IMR-90 (cell line): ENCODE measurements around the gene CAMK2D. TPM values are rescaled to one million over a fixed set of nuclear protein-coding genes. Genes with fewer than 3 reads are reported as not detected.

Source experiments
- ATAC-seq: fragments of 200-7000 bp; cut with Tn5 transposase; 2 replicates; pipeline ENCODE4 v1.9.1; 2020; ENCODE audit warnings: low read depth, mild to moderate bottlenecking, moderate library complexity
- BruUV-seq: library from RNA; stranded (reverse); fragments of 400-500 nt; replicated peaks from 2 replicates; lab custom pipeline; 2021; lab: Mats Ljungman, UMichigan
- CTCF ChIA-PET: fragments of 300-600 bp; formaldehyde crosslinking; extraction: SDS; loops from one replicate; lab custom pipeline; 2021; ENCODE audit warnings: antibody characterized with exemption; lab: Yijun Ruan, JAX
- POLR2A ChIA-PET: fragments of 300-600 bp; sonication (Branson Sonifier 250); formaldehyde crosslinking; loops from one replicate; lab custom pipeline; 2022; ENCODE audit warnings: antibody characterized with exemption; ENCODE audit not compliant: unreplicated experiment; lab: Charles Lee
- DNase-seq: peaks from one replicate; pipeline ENCODE4 v3.0.0; 2013
- H2AFZ ChIP-seq: replicated peaks from 2 replicates; pipeline ENCODE3; 2013; ENCODE audit warnings: low read length, mild to moderate bottlenecking; ENCODE audit not compliant: poor library complexity
- H2AK5ac ChIP-seq: 2 replicates; pipeline ENCODE4 v1.6.1; 2013; ENCODE audit warnings: low read depth, low read length, inconsistent platforms
- H2AK9ac ChIP-seq: replicated peaks from 2 replicates; pipeline ENCODE3; 2013; ENCODE audit warnings: mild to moderate bottlenecking, low read depth, low read length, moderate library complexity; ENCODE audit not compliant: poor library complexity
- H2BK120ac ChIP-seq: 2 replicates; pipeline ENCODE4 v1.6.1; 2013; ENCODE audit warnings: low read depth, low read length, inconsistent platforms
- H2BK15ac ChIP-seq: 3 replicates; pipeline ENCODE4 v1.6.1; 2013; ENCODE audit warnings: low read depth, low read length, inconsistent platforms
- H2BK20ac ChIP-seq: 2 replicates; pipeline ENCODE4 v1.6.1; 2013; ENCODE audit warnings: low read depth, mild to moderate bottlenecking, inconsistent platforms, low read length, moderate library complexity
- H2BK5ac ChIP-seq: 2 replicates; pipeline ENCODE4 v1.6.1; 2013; ENCODE audit warnings: mild to moderate bottlenecking, low read depth, low read length, inconsistent platforms; ENCODE audit not compliant: poor library complexity, severe bottlenecking
- H3K14ac ChIP-seq: replicated peaks from 2 replicates; pipeline ENCODE4 v1.6.1; 2013; ENCODE audit warnings: low read depth, low read length, inconsistent platforms
- H3K18ac ChIP-seq: 2 replicates; pipeline ENCODE4 v1.6.1; 2013; ENCODE audit warnings: low read depth, low read length, control low read depth
- H3K23ac ChIP-seq: 2 replicates; pipeline ENCODE4 v1.6.1; 2013; ENCODE audit warnings: low read depth, low read length, inconsistent platforms
- H3K27ac ChIP-seq: 2 replicates; pipeline ENCODE4 v1.5.1; 2013; ENCODE audit warnings: mild to moderate bottlenecking, control low read depth, low read length; ENCODE audit not compliant: insufficient read depth
- H3K27me3 ChIP-seq: 2 replicates; pipeline ENCODE4 v1.6.1; 2013; ENCODE audit warnings: low read length; ENCODE audit not compliant: control insufficient read depth, insufficient read depth
- H3K36me3 ChIP-seq: 2 replicates; pipeline ENCODE4 v1.6.1; 2013; ENCODE audit warnings: low read length, mixed read lengths; ENCODE audit not compliant: control insufficient read depth, insufficient read depth
- H3K4ac ChIP-seq: 2 replicates; pipeline ENCODE4 v1.6.1; 2013; ENCODE audit warnings: low read depth, low read length, inconsistent platforms
- H3K4me1 ChIP-seq: 2 replicates; pipeline ENCODE4 v1.6.1; 2013; ENCODE audit warnings: low read length, mixed read lengths; ENCODE audit not compliant: control insufficient read depth, insufficient read depth
- H3K4me2 ChIP-seq: 2 replicates; pipeline ENCODE4 v1.6.1; 2013; ENCODE audit warnings: low read depth, mild to moderate bottlenecking, control low read depth, low read length, moderate library complexity
- H3K4me3 ChIP-seq: 2 replicates; pipeline ENCODE4 v1.5.1; 2013; ENCODE audit warnings: low read depth, mild to moderate bottlenecking, control low read depth, low read length, moderate library complexity; ENCODE audit not compliant: insufficient read depth
- H3K56ac ChIP-seq: 2 replicates; pipeline ENCODE4 v1.6.1; 2013; ENCODE audit warnings: low read length, inconsistent platforms; ENCODE audit not compliant: insufficient read depth; ENCODE audit errors: extremely low read depth
- H3K79me1 ChIP-seq, 2 experiments: 2 replicates each; pipeline ENCODE4 v1.6.1; 2013; ENCODE audit warnings: low read length in 2 of 2, inconsistent platforms in 1 of 2, low read depth in 1 of 2
- H3K9ac ChIP-seq: 2 replicates; pipeline ENCODE4 v1.6.1; 2013; ENCODE audit warnings: low read depth, low read length, control low read depth
- H3K9me1 ChIP-seq: 2 replicates; pipeline ENCODE4 v1.6.1; 2013; ENCODE audit warnings: low read length, inconsistent platforms; ENCODE audit not compliant: insufficient read depth
- H3K9me3 ChIP-seq: 2 replicates; pipeline ENCODE4 v1.6.1; 2013; ENCODE audit warnings: low read length; ENCODE audit not compliant: control insufficient read depth, insufficient read depth
- H4K20me1 ChIP-seq: 2 replicates; pipeline ENCODE4 v1.6.1; 2013; ENCODE audit warnings: low read length, inconsistent platforms; ENCODE audit not compliant: insufficient read depth
- H4K5ac ChIP-seq: 2 replicates; pipeline ENCODE4 v1.6.1; 2013; ENCODE audit warnings: mild to moderate bottlenecking, low read depth, low read length, control low read depth
- H4K8ac ChIP-seq, 2 experiments: 2 replicates each; pipeline ENCODE4 v1.6.1; 2013; ENCODE audit warnings: low read depth in 2 of 2, low read length in 2 of 2, control low read depth in 1 of 2, inconsistent platforms in 1 of 2
- H4K91ac ChIP-seq: 2 replicates; pipeline ENCODE4 v1.6.1; 2013; ENCODE audit warnings: low read depth, low read length, inconsistent platforms; ENCODE audit not compliant: insufficient read depth
- BHLHE40 ChIP-seq: fragments of 150-350 bp; IDR thresholded peaks from 2 replicates; pipeline ENCODE4 v1.6.1; 2016; ENCODE audit warnings: mild to moderate bottlenecking, low read depth, low read length
- CEBPB ChIP-seq: IDR thresholded peaks from 2 replicates; pipeline ENCODE4 v1.6.1; 2012; ENCODE audit warnings: low read depth, low read length, improper control_type of control experiment
- CHD1 ChIP-seq: IDR thresholded peaks from 2 replicates; pipeline ENCODE4 v1.6.1; 2012; ENCODE audit warnings: low read depth, low read length, improper control_type of control experiment
- FOS ChIP-seq: fragments of 150-350 bp; IDR thresholded peaks from 2 replicates; pipeline ENCODE4 v1.6.1; 2016; ENCODE audit warnings: low read depth, low read length
- MAFK ChIP-seq: IDR thresholded peaks from 2 replicates; pipeline ENCODE4 v1.6.1; 2012; ENCODE audit warnings: low read depth, low read length, improper control_type of control experiment
- MXI1 ChIP-seq: IDR thresholded peaks from 2 replicates; pipeline ENCODE4 v1.6.1; 2012; ENCODE audit warnings: low read depth, mild to moderate bottlenecking, low read length, moderate library complexity, borderline replicate concordance
- NFE2L2 ChIP-seq: fragments of 150-350 bp; IDR thresholded peaks from 2 replicates; pipeline ENCODE4 v1.6.1; 2016; ENCODE audit warnings: low read depth, mild to moderate bottlenecking, low read length
- RCOR1 ChIP-seq: IDR thresholded peaks from 2 replicates; pipeline ENCODE4 v1.6.1; 2012; ENCODE audit warnings: mild to moderate bottlenecking, low read length, improper control_type of control experiment; ENCODE audit not compliant: insufficient replicate concordance
- SMC3 ChIP-seq: fragments of 150-350 bp; IDR thresholded peaks from 2 replicates; pipeline ENCODE4 v1.6.1; 2016; ENCODE audit warnings: low read depth, mild to moderate bottlenecking, antibody characterized with exemption, low read length, moderate library complexity
- WGBS, 2 experiments: methylation state at CpG; one replicate each; pipeline versions ENCODE4 v1.1.5 to v1.1.7; 2013; ENCODE audit warnings: missing lambda C conversion rate in 2 of 2; ENCODE audit not compliant: insufficient read length in 1 of 2; ENCODE audit errors: extremely low coverage in 2 of 2; 5-methylcytosine and 5-hydroxymethylcytosine counted together
- dilution Hi-C: fragments of 300-500 bp; cut with HindIII; formaldehyde crosslinking; loops from one replicate; pipeline ENCODE4 v1.14.3; 2018; ENCODE audit warnings: low sequenced_read_pairs; ENCODE audit not compliant: unreplicated experiment
- in situ Hi-C: fragments of 300-500 bp; cut with MboI; formaldehyde crosslinking; loops from 3 replicates; pipeline ENCODE4 v1.14.3; 2019; ENCODE audit warnings: low sequenced_read_pairs, inconsistent platforms, mixed read lengths
- intact Hi-C: fragments of 100-400 bp; cut with micrococcal nuclease; formaldehyde crosslinking; loops from 2 replicates; pipeline ENCODE4 v1.10.0; 2022
- polyA plus RNA-seq, 3 experiments: library from polyadenylated mRNA; depleted of rRNA; stranded (reverse); fragments of >200 nt; gene quantifications; 2 replicates each; pipeline ENCODE4 v1.2.3, GENCODE V29; 2012; ENCODE audit warnings: low replicate concordance in 1 of 3
- total RNA-seq: library from RNA; depleted of rRNA; stranded (reverse); fragments of >200 nt; gene quantifications from 2 replicates; pipeline ENCODE4 v1.2.3, GENCODE V29; 2012
- TF ChIP-seq, protein P1 (sequence below): fragments of 150-350 bp; IDR thresholded peaks from 2 replicates; pipeline ENCODE4 v1.6.1; 2017; ENCODE audit warnings: mild to moderate bottlenecking, antibody characterized with exemption, low read length, low read depth
- TF ChIP-seq, protein P2 (sequence below): fragments of 150-350 bp; IDR thresholded peaks from 2 replicates; pipeline ENCODE4 v1.6.1; 2016; ENCODE audit warnings: low read depth, mild to moderate bottlenecking, low read length, moderate library complexity, borderline replicate concordance

CAMK2D gene
- total and polyA plus RNA-seq, 2 of the 4 experiments (the other 2 are of a cell fraction), result 44.6 to 156 TPM

DNA sequence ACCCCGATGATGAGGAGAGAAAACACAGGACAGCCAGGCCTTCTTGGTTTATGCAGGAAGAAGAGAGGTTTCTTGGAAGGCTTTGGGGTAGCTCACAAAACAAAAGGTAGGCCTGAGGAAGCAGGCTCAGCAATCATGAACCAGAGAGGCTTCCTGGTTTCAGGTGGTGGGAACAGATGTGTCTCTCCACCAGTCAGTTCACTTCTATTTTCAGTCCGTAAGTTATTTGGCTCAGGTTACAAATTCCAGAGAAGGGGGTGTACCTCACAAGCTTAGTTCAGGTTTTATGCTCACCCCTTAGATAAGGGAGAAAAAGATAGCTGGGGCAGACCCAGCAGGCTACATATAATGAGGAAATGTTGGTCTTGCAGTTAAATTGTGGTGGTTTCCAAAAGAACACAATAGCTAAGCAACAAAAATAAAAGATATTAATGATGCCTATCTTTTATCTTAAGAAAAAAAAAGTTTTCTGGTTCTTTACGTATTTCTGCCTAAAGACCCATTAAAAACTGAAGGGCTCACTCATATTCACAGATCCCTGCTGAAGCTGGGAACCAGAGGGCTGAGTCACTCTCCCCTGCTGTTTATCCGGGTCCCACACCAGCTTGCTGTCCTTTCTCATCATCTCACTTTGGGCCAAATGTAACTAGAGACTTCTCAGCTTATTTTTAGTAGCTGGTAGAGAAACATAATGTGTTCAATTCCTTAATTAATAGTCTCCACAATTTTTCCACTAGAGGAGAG, 177.0 kb downstream of the CAMK2D start:
- Histone ChIP-seq H2AK5ac (no peak overlapping the region), H2BK15ac (no peak overlapping the region), H3K27ac (no peak overlapping the region), H4K91ac (no peak overlapping the region), H3K4me1 (peaks cover 4% of the 10 kb centered on the region), H4K20me1 (peaks cover 5% of the 10 kb centered on the region; the same call in 1 of the 2 replicates), H2BK5ac (no peak overlapping the region), H2AK9ac (no peak overlapping the region), H3K9me1 (peaks cover 4% of the 10 kb centered on the region; the same call in 1 of the 2 replicates), H4K8ac (no peak overlapping the region), H2BK120ac (no peak overlapping the region), H3K27me3 (no peaks in the 10 kb centered on the region), H3K4ac (0 out of 2 replicates have a peak overlapping the region, but pooled peaks have one; percentile 24), H3K9me3 (no peaks in the 10 kb centered on the region), H3K14ac (peak overlapping the region; percentile 65; the same call in 1 of the 2 replicates), H3K23ac (no peak overlapping the region), H3K4me2 (no peak overlapping the region), H3K9ac (no peak overlapping the region), H3K79me1 (peaks cover 28 to 30% of the 10 kb centered on the region in 2 experiments), H3K18ac (no peak overlapping the region; the same call in 1 of the 2 replicates), H4K5ac (no peak overlapping the region), H3K56ac (no peak overlapping the region), H3K36me3 (no peaks in the 10 kb centered on the region), H3K4me3 (no peak overlapping the region), H2AFZ (no peak overlapping the region), H2BK20ac (no peak overlapping the region)
- intact Hi-C loops (no loop called here), dilution Hi-C loops (no loop called here), in situ Hi-C loops (no loop called here)
- CTCF ChIA-PET, result interaction anchor here (1.0 to 1.3 kb wide), 2 partner anchors 37 to 44 kb away, joined by 3 read pairs; no protein-coding TSS in a partner anchor
- WGBS, 2 experiments, result 80% methylated on average over 1 of the region's 4 CpGs; no CpG with 5 or more reads in 1 of the 2 experiments
- DNase-seq (peak; percentile 83), ATAC-seq (peak; percentile 87)
- TF ChIP-seq CHD1, result no peak
- TF ChIP-seq SMC3, result no peak
- TF ChIP-seq, protein P1, sequence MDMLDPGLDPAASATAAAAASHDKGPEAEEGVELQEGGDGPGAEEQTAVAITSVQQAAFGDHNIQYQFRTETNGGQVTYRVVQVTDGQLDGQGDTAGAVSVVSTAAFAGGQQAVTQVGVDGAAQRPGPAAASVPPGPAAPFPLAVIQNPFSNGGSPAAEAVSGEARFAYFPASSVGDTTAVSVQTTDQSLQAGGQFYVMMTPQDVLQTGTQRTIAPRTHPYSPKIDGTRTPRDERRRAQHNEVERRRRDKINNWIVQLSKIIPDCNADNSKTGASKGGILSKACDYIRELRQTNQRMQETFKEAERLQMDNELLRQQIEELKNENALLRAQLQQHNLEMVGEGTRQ, result no peak
- TF ChIP-seq MAFK, result no peak
- no peak for TF ChIP-seq RCOR1
- TF ChIP-seq FOS, result peak; percentile 30; the same call in 1 of the 2 replicates
- no peak for TF ChIP-seq MXI1
- TF ChIP-seq, protein P2, sequence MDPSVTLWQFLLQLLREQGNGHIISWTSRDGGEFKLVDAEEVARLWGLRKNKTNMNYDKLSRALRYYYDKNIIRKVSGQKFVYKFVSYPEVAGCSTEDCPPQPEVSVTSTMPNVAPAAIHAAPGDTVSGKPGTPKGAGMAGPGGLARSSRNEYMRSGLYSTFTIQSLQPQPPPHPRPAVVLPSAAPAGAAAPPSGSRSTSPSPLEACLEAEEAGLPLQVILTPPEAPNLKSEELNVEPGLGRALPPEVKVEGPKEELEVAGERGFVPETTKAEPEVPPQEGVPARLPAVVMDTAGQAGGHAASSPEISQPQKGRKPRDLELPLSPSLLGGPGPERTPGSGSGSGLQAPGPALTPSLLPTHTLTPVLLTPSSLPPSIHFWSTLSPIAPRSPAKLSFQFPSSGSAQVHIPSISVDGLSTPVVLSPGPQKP, result no peak
- TF ChIP-seq NFE2L2, result peak; percentile 19; the same call in 1 of the 2 replicates
- TF ChIP-seq CEBPB, result no peak
- no peak for TF ChIP-seq BHLHE40
- POLR2A ChIA-PET, result interaction anchor here (0.7 kb wide), 1 partner anchor 10 kb away, joined by 3 read pairs; no protein-coding TSS in a partner anchor
- no TSS peak for BruUV-seq
